HepG2 (cell line): ENCODE measurements around the gene CLEC2A. TPM values are rescaled to one million over a fixed set of nuclear protein-coding genes. Genes with fewer than 3 reads are reported as not detected.

ENCODE experiments used
- ATAC-seq: fragments of 200-7000 bp; cut with Tn5 transposase; 3 replicates; pipeline ENCODE4 v1.9.1; 2020; ENCODE audit warnings: mild to moderate bottlenecking, moderate library complexity
- BruUV-seq: library from RNA; stranded (reverse); fragments of 400-500 nt; replicated peaks from 2 replicates; lab custom pipeline; 2021; lab: Mats Ljungman, UMichigan
- CTCF ChIA-PET: fragments of 300-600 bp; formaldehyde crosslinking; extraction: SDS; loops from one replicate; lab custom pipeline; 2021; ENCODE audit warnings: low total read pairs, inconsistent platforms, low intra/inter-chr PET ratio; lab: Yijun Ruan, JAX
- POLR2A ChIA-PET: fragments of 350-600 bp; sonication (Branson Sonifier 250); formaldehyde crosslinking; loops from one replicate; lab custom pipeline; 2020; ENCODE audit warnings: antibody characterized with exemption, inconsistent platforms; lab: Yijun Ruan, JAX
- DNase-seq: peaks from one replicate; pipeline ENCODE4 v3.0.0-alpha.2; 2015; ENCODE audit warnings: low spot score
- FAIRE-seq: peaks from 3 replicates; lab custom pipeline; 2011; peaks lifted over from hg19 to GRCh38; lab: Jason Lieb, UNC
- H2AFZ ChIP-seq: one replicate; pipeline ENCODE4 v1.6.1; 2011; ENCODE audit warnings: low read length, inconsistent platforms
- H3K27ac ChIP-seq: fragments of 300-600 bp; 3 replicates; pipeline ENCODE4 v1.8.0; 2011; ENCODE audit warnings: mixed run types, mild to moderate bottlenecking, mixed read lengths, low read length, inconsistent platforms; ENCODE audit not compliant: insufficient read depth; ENCODE audit errors: extremely low read length
- H3K27me3 ChIP-seq, 2 experiments: fragments of 200-600 bp in 1 of 2; 2 replicates in 1 of 2; 3 replicates in 1 of 2; pipeline versions ENCODE4 v1.6.0 to v1.8.0; 2011; ENCODE audit warnings: low read length in 2 of 2, mild to moderate bottlenecking in 2 of 2, moderate library complexity in 2 of 2, inconsistent platforms in 1 of 2; ENCODE audit not compliant: insufficient read depth in 2 of 2, control insufficient read depth in 1 of 2
- H3K36me3 ChIP-seq, 2 experiments: fragments of 200-600 bp in 1 of 2; replicated peaks in 1 of 2; 2 replicates in 1 of 2; 3 replicates in 1 of 2; pipeline versions ENCODE4 v1.5.1 to v1.8.0; 2011; ENCODE audit warnings: low read length in 2 of 2, inconsistent platforms in 1 of 2; ENCODE audit not compliant: insufficient read depth in 2 of 2, control insufficient read depth in 1 of 2
- H3K4me1 ChIP-seq: 2 replicates; pipeline ENCODE4 v1.5.1; 2012; ENCODE audit warnings: low read length, inconsistent platforms; ENCODE audit not compliant: insufficient read depth
- H3K4me2 ChIP-seq: 2 replicates; pipeline ENCODE4 v1.6.0; 2011; ENCODE audit warnings: low read depth, low read length, inconsistent platforms
- H3K4me3 ChIP-seq, 3 experiments: fragments of 200-600 bp in 1 of 3; sonication (generic), shearing (Covaris generic) in 1 of 3; replicated peaks in 1 of 3; 2 replicates each; pipeline ENCODE4 v1.5.1; 2011 to 2016; ENCODE audit warnings: low read length in 3 of 3, inconsistent platforms in 2 of 3, low read depth in 2 of 3, mild to moderate bottlenecking in 2 of 3, control low read depth in 1 of 3, mixed read lengths in 1 of 3; ENCODE audit not compliant: insufficient read depth in 1 of 3
- H3K79me2 ChIP-seq: one replicate; pipeline ENCODE4 v1.6.1; 2011; ENCODE audit warnings: low read length, inconsistent platforms; ENCODE audit not compliant: insufficient read depth
- H3K9ac ChIP-seq: 2 replicates; pipeline ENCODE4 v1.6.0; 2011; ENCODE audit warnings: mild to moderate bottlenecking, low read depth, low read length, inconsistent platforms; ENCODE audit not compliant: insufficient read depth
- H3K9me3 ChIP-seq: 2 replicates; pipeline ENCODE4 v1.5.1; 2012; ENCODE audit warnings: mild to moderate bottlenecking, low read length
- H4K20me1 ChIP-seq: 2 replicates; pipeline ENCODE4 v1.6.0; 2011; ENCODE audit warnings: inconsistent platforms, mild to moderate bottlenecking, low read length, moderate library complexity; ENCODE audit not compliant: insufficient read depth
- FOXK1 ChIP-seq: sonication (generic); formaldehyde crosslinking; IDR thresholded peaks from 2 replicates; pipeline ENCODE4 v1.4.0; 2020; ENCODE audit warnings: low read depth, missing genetic modification reagents, borderline replicate concordance
- HIVEP1 ChIP-seq: sonication (generic); formaldehyde crosslinking; IDR thresholded peaks from 2 replicates; pipeline ENCODE4 v1.4.0; 2020; ENCODE audit warnings: mild to moderate bottlenecking, missing genetic modification reagents
- KLF15 ChIP-seq: sonication (generic); formaldehyde crosslinking; IDR thresholded peaks from 2 replicates; pipeline ENCODE4 v1.8.1; 2023; ENCODE audit warnings: borderline replicate concordance, mild to moderate bottlenecking, inconsistent platforms, missing genetic modification reagents, mixed read lengths
- MED8 ChIP-seq: sonication (generic); formaldehyde crosslinking; IDR thresholded peaks from 2 replicates; pipeline ENCODE4 v1.8.1; 2023; ENCODE audit warnings: mild to moderate bottlenecking, missing genetic modification reagents; ENCODE audit not compliant: insufficient replicate concordance
- NFKBIZ ChIP-seq: IDR thresholded peaks from 2 replicates; pipeline ENCODE4 v1.6.1; 2018; ENCODE audit warnings: missing genetic modification reagents, missing compliant biosample characterization
- RFXAP ChIP-seq: sonication (generic); formaldehyde crosslinking; IDR thresholded peaks from 2 replicates; pipeline ENCODE4 v1.4.0; 2020; ENCODE audit warnings: missing genetic modification reagents, borderline replicate concordance
- ZBTB38 ChIP-seq: sonication (generic); formaldehyde crosslinking; IDR thresholded peaks from 2 replicates; pipeline ENCODE4 v1.5.1; 2020; ENCODE audit warnings: mild to moderate bottlenecking, missing genetic modification reagents
- ZBTB7A ChIP-seq: sonication (generic); formaldehyde crosslinking; IDR thresholded peaks from 2 replicates; pipeline ENCODE4 v1.8.0; 2022; ENCODE audit warnings: mild to moderate bottlenecking, missing genetic modification reagents
- ZFX ChIP-seq: sonication (generic); formaldehyde crosslinking; IDR thresholded peaks from 2 replicates; pipeline ENCODE4 v1.4.0; 2020; ENCODE audit warnings: mild to moderate bottlenecking, low read depth, missing genetic modification reagents, moderate library complexity
- ZNF274 ChIP-seq: sonication (generic); formaldehyde crosslinking; IDR thresholded peaks from 2 replicates; pipeline ENCODE4 v1.5.1; 2020; ENCODE audit warnings: mild to moderate bottlenecking, missing genetic modification reagents
- ZNF383 ChIP-seq: sonication (generic); formaldehyde crosslinking; IDR thresholded peaks from 2 replicates; pipeline ENCODE4 v1.4.0; 2020; ENCODE audit warnings: missing genetic modification reagents, mild to moderate bottlenecking, borderline replicate concordance
- ZNF501 ChIP-seq: sonication (generic); formaldehyde crosslinking; IDR thresholded peaks from 2 replicates; pipeline ENCODE4 v1.5.1; 2020; ENCODE audit warnings: mild to moderate bottlenecking, moderate library complexity, missing genetic modification reagents
- ZNF557 ChIP-seq: sonication (generic); formaldehyde crosslinking; IDR thresholded peaks from 2 replicates; pipeline ENCODE4 v1.4.0; 2020; ENCODE audit warnings: missing genetic modification reagents
- ZNF607 ChIP-seq: sonication (generic); formaldehyde crosslinking; IDR thresholded peaks from 2 replicates; pipeline ENCODE4 v1.5.1; 2020; ENCODE audit warnings: missing genetic modification reagents, mild to moderate bottlenecking, borderline replicate concordance
- ZNF639 ChIP-seq: conservative IDR thresholded peaks from 2 replicates; pipeline ENCODE4 v1.6.1; 2018; ENCODE audit warnings: missing genetic modification reagents
- ZNF816 ChIP-seq: sonication (generic); formaldehyde crosslinking; IDR thresholded peaks from 2 replicates; pipeline ENCODE4 v1.8.0; 2022; ENCODE audit warnings: missing genetic modification reagents, mild to moderate bottlenecking, borderline replicate concordance
- WGBS: methylation state at CpG from one replicate; pipeline ENCODE4 v1.1.6; 2017; ENCODE audit warnings: low lambda C conversion rate; 5-methylcytosine and 5-hydroxymethylcytosine counted together
- in situ Hi-C: cut with HindIII; loops from 2 replicates; pipeline ENCODE4 v1.10.0; 2017; ENCODE audit warnings: low pct_unique_long_range_greater_than_20kb; ENCODE audit not compliant: extremely low pct_ligation_motif_present
- intact Hi-C: fragments of 100-400 bp; cut with micrococcal nuclease; formaldehyde crosslinking; loops from one replicate; pipeline ENCODE4 v1.10.0; 2022; ENCODE audit not compliant: unreplicated experiment
- polyA plus RNA-seq, 8 experiments: library from polyadenylated mRNA; depleted of rRNA in 3 of 8; stranded (reverse) in 7 of 8; unstranded in 1 of 8; fragments of >200 nt; fragmentation: Illumina TruSeq in 4 of 8; extraction: Trizol in 4 of 8; gene quantifications; 2 replicates each; pipeline versions ENCODE4 v1.2.1 to v1.2.3, GENCODE V29; 2011 to 2016; ENCODE audit warnings: low read depth in 4 of 8, missing spikeins in 1 of 8, mixed read lengths in 1 of 8; ENCODE audit not compliant: insufficient read depth in 1 of 8
- total RNA-seq, 5 experiments: library from RNA; depleted of rRNA; stranded (reverse); fragments of >200 nt; fragmentation: Illumina TruSeq; extraction: Trizol; gene quantifications; 2 replicates each; pipeline ENCODE4 v1.2.3, GENCODE V29; 2016; ENCODE audit warnings: low read depth in 1 of 5
- TF ChIP-seq, protein P1 (sequence below): sonication (generic); formaldehyde crosslinking; IDR thresholded peaks from 2 replicates; pipeline ENCODE4 v1.5.0; 2020; ENCODE audit warnings: mild to moderate bottlenecking, low read depth, missing genetic modification reagents, borderline replicate concordance

CLEC2A gene
- total and polyA plus RNA-seq, 2 of the 13 experiments (the other 11 are each of a cell fraction or from before 2014, with no cell fraction given): not detected

- in situ Hi-C loops: no loop called here
- TF ChIP-seq ZNF607 (CRISPR knock-in tag): no peak
- TF ChIP-seq ZBTB7A (CRISPR knock-in tag): no peak
- TF ChIP-seq FOXK1 (CRISPR knock-in tag): no peak
- TF ChIP-seq RFXAP (CRISPR knock-in tag): no peak
- TF ChIP-seq ZNF557 (CRISPR knock-in tag): no peak
- TF ChIP-seq, protein P1, sequence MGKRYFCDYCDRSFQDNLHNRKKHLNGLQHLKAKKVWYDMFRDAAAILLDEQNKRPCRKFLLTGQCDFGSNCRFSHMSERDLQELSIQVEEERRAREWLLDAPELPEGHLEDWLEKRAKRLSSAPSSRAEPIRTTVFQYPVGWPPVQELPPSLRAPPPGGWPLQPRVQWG (CRISPR knock-in tag): no peak
- TF ChIP-seq ZNF816 (CRISPR knock-in tag): no peak
- TF ChIP-seq ZNF639 (CRISPR knock-in tag): no peak
- TF ChIP-seq ZNF501 (CRISPR knock-in tag): no peak
- no peak for TF ChIP-seq KLF15 (CRISPR knock-in tag)
- TF ChIP-seq ZFX (CRISPR knock-in tag): no peak
- no peak for TF ChIP-seq NFKBIZ (CRISPR knock-in tag)
- TF ChIP-seq HIVEP1 (CRISPR knock-in tag): no peak
- TF ChIP-seq ZBTB38 (CRISPR knock-in tag): no peak
- no peak for TF ChIP-seq ZNF383 (CRISPR knock-in tag)
- no peak for TF ChIP-seq ZNF274 (CRISPR knock-in tag)
- TF ChIP-seq MED8 (CRISPR knock-in tag): no peak
- TF ChIP-seq, all 625 proteins: peak for 0
- Histone ChIP-seq H3K9ac (no peak overlapping the region), H2AFZ (no peak overlapping the region), H3K27me3 (no peaks in the 10 kb centered on the region), H3K79me2 (no peaks in the 10 kb centered on the region), H3K4me3 (no peak overlapping the region), H3K36me3 (no peaks in the 10 kb centered on the region), H3K4me2 (no peak overlapping the region), H3K27ac (no peak overlapping the region), H3K4me1 (peaks cover 6% of the 10 kb centered on the region; the same call in 1 of the 2 replicates), H4K20me1 (no peaks in the 10 kb centered on the region), H3K9me3 (no peaks in the 10 kb centered on the region)
- FAIRE-seq (no peak), DNase-seq (no peak), ATAC-seq (no peak)
- intact Hi-C loops: no loop called here
- POLR2A ChIA-PET: no interaction called here
- WGBS: 49% methylated on average over 4 of the region's 4 CpGs
- no TSS peak for BruUV-seq
- CTCF ChIA-PET: no interaction called here
These were observed 63.2 kb downstream of the CLEC2A start for GRCh38 chr12:9868951-9869306.
